ENCODE measurements around the gene TFCP2.
A peak's percentile ranks its signal among the peaks of the same experiment; 100 is the strongest.

Gene TFCP2

GRCh38 chr12:51210690-51211395, 37.9 kb upstream of the TFCP2 start:
- H3K27ac ChIP-seq (ENCODE audit: extremely low read depth, low read depth, low read length), result no peak overlapping the region
- CTCF ChIA-PET, result interaction anchor here (0.6 to 1.0 kb wide), 2 partner anchors 42 to 1244 kb away, joined by 3 to 4 read pairs; no protein-coding TSS in a partner anchor
- TF ChIP-seq KLF10 (tag by site-specific recombination; IDR thresholded peaks at IDR 0.05), result no peak
- no peak for TF ChIP-seq ZNF302 (tag by site-specific recombination; IDR thresholded peaks at IDR 0.05; ENCODE audit: low read depth)
- TF ChIP-seq ZBTB17 (tag by site-specific recombination; IDR thresholded peaks at IDR 0.05), result no peak
- no peak for TF ChIP-seq ZNF521 (tag by site-specific recombination; IDR thresholded peaks at IDR 0.05)
- TF ChIP-seq GLI2 (tag by site-specific recombination; IDR thresholded peaks at IDR 0.05; ENCODE audit: borderline replicate concordance, low read depth), result no peak
- no peak for TF ChIP-seq ZNF366 (tag by site-specific recombination; conservative IDR thresholded peaks at IDR 0.05)
- TF ChIP-seq ZNF791 (tag by site-specific recombination; IDR thresholded peaks at IDR 0.05), result no peak
- no peak for TF ChIP-seq ZNF660 (tag by site-specific recombination; IDR thresholded peaks at IDR 0.05)
- no peak for TF ChIP-seq ZNF174 (tag by site-specific recombination; IDR thresholded peaks at IDR 0.05)
- TF ChIP-seq HOXC10 (CRISPR knock-in tag; IDR thresholded peaks at IDR 0.05), result no peak
- TF ChIP-seq MZF1 (tag by site-specific recombination; IDR thresholded peaks at IDR 0.05; ENCODE audit: borderline replicate concordance), result no peak
- no peak for TF ChIP-seq TRIM28 (IDR thresholded peaks at IDR 0.05; ENCODE audit: borderline replicate concordance, low read length)
- TF ChIP-seq BCL11A (tag by site-specific recombination; IDR thresholded peaks at IDR 0.05; ENCODE audit: low read depth), result no peak
- no peak for TF ChIP-seq FEZF1 (tag by site-specific recombination; IDR thresholded peaks at IDR 0.05)
- TF ChIP-seq ZNF560 (tag by site-specific recombination; IDR thresholded peaks at IDR 0.05; ENCODE audit: borderline replicate concordance), result no peak
- no peak for TF ChIP-seq ZNF555 (tag by site-specific recombination; conservative IDR thresholded peaks at IDR 0.05)
- no peak for TF ChIP-seq ZNF214 (tag by site-specific recombination; IDR thresholded peaks at IDR 0.05; ENCODE audit: borderline replicate concordance)
- POLR2A ChIA-PET, result no interaction called here
- peaks cover 0 to 3% of the 10 kb centered on the region in 2 experiments for H3K36me3 ChIP-seq (ENCODE audit: control insufficient read depth in 2 of 2, insufficient read depth in 1 of 2, low read length in 2 of 2)
- H3K9me3 ChIP-seq (ENCODE audit: control insufficient read depth, insufficient read depth, low read depth, low read length), result no peaks in the 10 kb centered on the region
- H3K4me3 ChIP-seq (ENCODE audit: low read depth, low read length), result no peak overlapping the region
- no peaks in the 10 kb centered on the region for H3K4me1 ChIP-seq (ENCODE audit: control insufficient read depth, insufficient read depth, low read length)

DNA sequence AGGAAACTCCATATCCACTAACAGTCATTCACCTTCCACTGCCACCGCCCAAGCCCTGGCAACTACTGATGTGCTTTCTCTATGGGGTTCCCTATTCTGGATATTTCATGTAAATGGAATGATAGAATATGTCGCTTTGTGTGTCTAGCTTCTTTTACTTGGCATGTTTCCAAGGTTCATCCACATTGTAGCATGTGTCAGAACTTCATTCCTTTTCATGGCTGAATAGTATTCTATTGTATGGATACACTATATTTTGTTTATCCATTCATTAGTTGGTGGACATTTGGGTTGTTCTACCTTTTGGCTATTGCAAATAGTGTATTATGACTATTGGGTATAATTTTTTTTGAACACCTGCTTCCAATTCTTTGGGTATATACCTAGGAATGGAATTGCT, 36.3 kb upstream of the TFCP2 start:
- Histone ChIP-seq H3K27ac (ENCODE audit: extremely low read depth, low read depth, low read length) (no peak overlapping the region), H3K4me1 (ENCODE audit: control insufficient read depth, insufficient read depth, low read length) (no peaks in the 10 kb centered on the region), H3K9me3 (ENCODE audit: control insufficient read depth, insufficient read depth, low read depth, low read length) (no peaks in the 10 kb centered on the region), H3K36me3 (ENCODE audit: control insufficient read depth in 2 of 2, insufficient read depth in 1 of 2, low read length in 2 of 2) (peaks cover 0 to 3% of the 10 kb centered on the region in 2 experiments), H3K4me3 (ENCODE audit: low read depth, low read length) (no peak overlapping the region)
- ChIA-PET CTCF (no interaction called here), POLR2A (no interaction called here)
- no peak for TF ChIP-seq ZNF488 (tag by site-specific recombination; IDR thresholded peaks at IDR 0.05)
- peak; percentile 91 for TF ChIP-seq ZNF146 (tag by site-specific recombination; IDR thresholded peaks at IDR 0.05)
- no peak for TF ChIP-seq ZNF792 (tag by site-specific recombination; IDR thresholded peaks at IDR 0.05)
- no peak for TF ChIP-seq ZSCAN30 (tag by site-specific recombination; IDR thresholded peaks at IDR 0.05)

GRCh38 chr12:51208016-51208660, 35.2 kb upstream of the TFCP2 start:
- Histone ChIP-seq H3K4me1 (ENCODE audit: control insufficient read depth, insufficient read depth, low read length) (no peaks in the 10 kb centered on the region), H3K9me3 (ENCODE audit: control insufficient read depth, insufficient read depth, low read depth, low read length) (no peaks in the 10 kb centered on the region), H3K27ac (ENCODE audit: extremely low read depth, low read depth, low read length) (no peak overlapping the region), H3K4me3 (ENCODE audit: low read depth, low read length) (no peak overlapping the region), H3K36me3 (ENCODE audit: control insufficient read depth in 2 of 2, insufficient read depth in 1 of 2, low read length in 2 of 2) (peaks cover 0 to 7% of the 10 kb centered on the region in 2 experiments)
- CTCF ChIA-PET, result interaction anchor here (1.1 kb wide), 1 partner anchor 10 kb away, joined by 4 read pairs; no protein-coding TSS in a partner anchor
- TF ChIP-seq ZFHX2 (tag by site-specific recombination; conservative IDR thresholded peaks at IDR 0.05), result peak; percentile 20; the same call in 1 of the 2 replicates
- 0 out of 2 replicates have a peak, but pooled peaks have one; percentile 27 for TF ChIP-seq EGR2 (tag by site-specific recombination; IDR thresholded peaks at IDR 0.05; ENCODE audit: low read depth)
- no peak for TF ChIP-seq ZNF548 (tag by site-specific recombination; IDR thresholded peaks at IDR 0.05)
- TF ChIP-seq ZNF274 (IDR thresholded peaks at IDR 0.05; ENCODE audit: low read length), result no peak
- TF ChIP-seq ZNF274 (tag by site-specific recombination; IDR thresholded peaks at IDR 0.05; ENCODE audit: borderline replicate concordance), result no peak
- TF ChIP-seq ZNF10 (tag by site-specific recombination; IDR thresholded peaks at IDR 0.05), result no peak
- TF ChIP-seq ZXDB (tag by site-specific recombination; IDR thresholded peaks at IDR 0.05), result no peak
- POLR2A ChIA-PET, result no interaction called here
